GM12878 (cell line): Measurements from ENCODE around the gene MEGF6. TPM values are rescaled to one million over a fixed set of nuclear protein-coding genes. Genes with fewer than 3 reads are reported as not detected.

Experiments
- ATAC-seq: fragments of 200-7000 bp; cut with Tn5 transposase; 3 replicates; pipeline ENCODE4 v1.9.1; 2020; ENCODE audit warnings: mild to moderate bottlenecking, moderate library complexity
- BruUV-seq: library from RNA; stranded (reverse); fragments of 400-500 nt; replicated peaks from 2 replicates; lab custom pipeline; 2021; lab: Mats Ljungman, UMichigan
- CTCF ChIA-PET: fragments of 300-600 bp; sonication (Branson Sonifier 250); formaldehyde crosslinking; extraction: SDS; loops from one replicate; lab custom pipeline; 2021; ENCODE audit warnings: inconsistent platforms; lab: Yijun Ruan, JAX
- POLR2A ChIA-PET: fragments of 350-600 bp; formaldehyde crosslinking; extraction: SDS; loops from one replicate; lab custom pipeline; 2021; ENCODE audit warnings: inconsistent platforms; lab: Charles Lee
- RAD21 ChIA-PET: fragments of 300-600 bp; sonication (Branson Sonifier 250); formaldehyde crosslinking; loops from one replicate; lab custom pipeline; 2023; ENCODE audit warnings: antibody characterized with exemption; ENCODE audit not compliant: unreplicated experiment; lab: Charles Lee
- SMC1A ChIA-PET: fragments of 300-600 bp; sonication (Branson Sonifier 250); formaldehyde crosslinking; loops from one replicate; lab custom pipeline; 2023; ENCODE audit not compliant: unreplicated experiment, uncharacterized antibody; lab: Charles Lee
- DNase-seq: peaks from one replicate; pipeline ENCODE4 v3.0.0-alpha.2; 2011; ENCODE audit warnings: low read depth, low spot score
- FAIRE-seq: peaks from 3 replicates; lab custom pipeline; 2011; peaks lifted over from hg19 to GRCh38; lab: Jason Lieb, UNC
- H2AFZ ChIP-seq: 2 replicates; pipeline ENCODE4 v1.6.0; 2011; ENCODE audit warnings: low read depth, low read length, control low read depth; ENCODE audit not compliant: control insufficient read depth
- H3K27ac ChIP-seq: 2 replicates; pipeline ENCODE4 v1.5.1; 2011; ENCODE audit warnings: control low read depth; ENCODE audit not compliant: control insufficient read depth, insufficient read depth
- H3K27me3 ChIP-seq, 2 experiments: replicated peaks in 1 of 2; 2 replicates each; pipeline versions ENCODE4 v1.6.0 to v1.6.1; 2011; ENCODE audit warnings: low read length in 1 of 2; ENCODE audit not compliant: control insufficient read depth in 2 of 2, insufficient read depth in 2 of 2
- H3K36me3 ChIP-seq, 2 experiments: 2 replicates each; pipeline ENCODE4 v1.5.1; 2011; ENCODE audit warnings: low read length in 1 of 2; ENCODE audit not compliant: control insufficient read depth in 2 of 2, insufficient read depth in 2 of 2
- H3K4me1 ChIP-seq: 2 replicates; pipeline ENCODE4 v1.6.1; 2011; ENCODE audit warnings: mild to moderate bottlenecking, low read length, moderate library complexity, mixed read lengths; ENCODE audit not compliant: control insufficient read depth, insufficient read depth
- H3K4me2 ChIP-seq: 2 replicates; pipeline ENCODE4 v1.6.0; 2011; ENCODE audit warnings: control low read depth; ENCODE audit not compliant: control insufficient read depth, insufficient read depth
- H3K4me3 ChIP-seq: fragments of 200-600 bp; sonication (generic); 2 replicates; pipeline ENCODE4 v1.5.1; 2016
- H3K79me2 ChIP-seq: 2 replicates; pipeline ENCODE4 v1.6.0; 2011; ENCODE audit warnings: low read length; ENCODE audit not compliant: control insufficient read depth, insufficient read depth
- H3K9ac ChIP-seq: 2 replicates; pipeline ENCODE4 v1.8.0; 2011; ENCODE audit warnings: low read length, control low read depth, mixed read lengths; ENCODE audit not compliant: control insufficient read depth, insufficient read depth
- H3K9me3 ChIP-seq: replicated peaks from 3 replicates; pipeline ENCODE4 v1.5.1; 2011; ENCODE audit warnings: mild to moderate bottlenecking, low read length; ENCODE audit not compliant: control insufficient read depth, insufficient read depth
- H4K20me1 ChIP-seq: 2 replicates; pipeline ENCODE4 v1.6.0; 2011; ENCODE audit not compliant: control insufficient read depth, insufficient read depth
- BCLAF1 ChIP-seq: fragments of 450-650 bp; IDR thresholded peaks from 2 replicates; pipeline ENCODE4 v1.6.1; 2017; ENCODE audit warnings: antibody characterized with exemption, mild to moderate bottlenecking, moderate library complexity
- USF2 ChIP-seq: IDR thresholded peaks from 2 replicates; pipeline ENCODE4 v1.6.1; 2011; ENCODE audit warnings: low read depth, low read length, improper control_type of control experiment, borderline replicate concordance
- WGBS: methylation state at CpG from one replicate; pipeline ENCODE4 v1.1.6; 2016; ENCODE audit warnings: low lambda C conversion rate; ENCODE audit not compliant: insufficient replicate concordance, insufficient coverage; ENCODE audit errors: missing lambda C conversion rate; 5-methylcytosine and 5-hydroxymethylcytosine counted together
- in situ Hi-C: fragments of 300-500 bp; cut with MboI; formaldehyde crosslinking; loops from 9 replicates; pipeline ENCODE4 v1.14.3; 2018; ENCODE audit warnings: mixed read lengths
- intact Hi-C: fragments of 100-400 bp; cut with micrococcal nuclease; formaldehyde crosslinking; loops from one replicate; pipeline ENCODE4 v1.14.2; 2022; ENCODE audit not compliant: unreplicated experiment
- polyA plus RNA-seq, 11 experiments: library from polyadenylated mRNA; depleted of rRNA in 4 of 11; unstranded in 6 of 11; stranded (reverse) in 5 of 11; fragments of >200 nt; fragmentation: Nextera tagmentation in 4 of 11; fragmentation: Illumina TruSeq in 1 of 11; extraction: Ambion mirVana in 4 of 11; extraction: Trizol in 1 of 11; gene quantifications; 1 replicate in 1 of 11; 2 replicates in 10 of 11; pipeline versions ENCODE4 v1.2.1 to v1.2.3, GENCODE V29; 2011 to 2016; ENCODE audit warnings: inconsistent platforms in 2 of 11, missing spikeins in 2 of 11, low read depth in 1 of 11
- total RNA-seq, 4 experiments: library from RNA; depleted of rRNA in 3 of 4; stranded (reverse); fragments of >200 nt in 3 of 4; fragmentation: Illumina TruSeq in 1 of 4; extraction: Trizol in 1 of 4; gene quantifications; 2 replicates each; pipeline versions ENCODE4 v1.2.1 to v1.2.3, GENCODE V29; 2013 to 2021
- TF ChIP-seq, protein P1 (sequence below): fragments of 450-650 bp; formaldehyde crosslinking; IDR thresholded peaks from 2 replicates; pipeline ENCODE4 v1.5.0; 2022; ENCODE audit warnings: mild to moderate bottlenecking, missing genetic modification characterization

Gene MEGF6
- total and polyA plus RNA-seq, 10 of the 15 experiments (the other 5 are each of a cell fraction or from before 2014, with no cell fraction given), result 0.03 to 0.41 TPM; not detected in 8

DNA sequence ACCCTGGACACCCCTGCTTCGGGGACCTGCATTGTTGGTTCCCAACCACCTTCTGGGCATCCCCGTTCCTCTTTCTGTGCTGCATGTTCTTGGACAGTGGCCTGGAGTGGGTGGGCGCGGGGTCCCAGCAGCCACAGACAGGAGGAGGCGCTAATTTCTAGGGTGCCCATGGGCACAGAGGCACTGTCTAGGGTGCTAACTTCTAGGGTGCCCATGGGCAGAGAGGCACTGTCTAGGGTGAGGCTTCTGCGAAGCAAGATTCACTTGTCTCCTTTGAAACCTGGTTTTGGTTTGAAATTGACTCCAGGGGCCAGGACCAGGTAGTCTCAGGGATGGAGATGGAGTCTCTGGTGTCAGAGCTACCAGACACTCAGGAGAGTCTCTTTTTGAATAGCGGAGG is 815 bp upstream of the MEGF6 start (continued):
- TF ChIP-seq USF2, result no peak

DNA sequence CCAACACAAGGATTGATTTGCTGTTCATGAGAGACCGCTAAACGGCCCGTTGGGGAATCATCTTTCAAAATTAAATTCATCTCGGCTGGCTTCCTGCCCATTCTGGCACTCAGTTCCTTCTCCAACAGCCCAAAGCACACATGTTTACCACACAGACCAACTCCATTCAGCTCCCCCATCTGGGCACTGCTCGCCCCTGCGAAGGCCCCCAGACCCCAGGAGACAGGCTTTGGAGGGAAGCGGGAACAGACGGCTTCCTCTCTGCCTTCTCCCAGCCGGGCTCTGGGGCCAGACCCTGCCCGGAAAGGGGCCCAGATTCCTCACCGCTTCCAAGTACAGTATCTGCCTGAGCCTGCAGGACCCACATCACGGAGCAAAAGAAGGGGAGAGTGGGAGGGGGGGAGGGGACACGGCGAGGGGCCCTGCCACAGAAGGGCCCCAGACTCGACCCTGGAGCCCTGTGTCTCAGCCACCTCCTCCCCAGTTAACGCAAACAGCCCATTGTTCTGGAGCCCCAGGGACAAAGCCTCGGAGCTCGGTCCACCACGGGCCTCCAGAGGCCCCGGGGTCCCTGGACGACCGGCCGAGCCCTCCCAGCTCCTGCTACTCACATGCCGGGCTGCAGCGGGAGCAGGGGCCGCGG is 660 bp downstream of the MEGF6 start:
- no peaks in the 10 kb centered on the region for H3K4me1 ChIP-seq
- DNase-seq (no peak), ATAC-seq (no peak), FAIRE-seq (no peak)
- H3K9me3 ChIP-seq, result no peaks in the 10 kb centered on the region
- BruUV-seq, result no TSS peak
- SMC1A ChIA-PET, result no interaction called here
- H2AFZ ChIP-seq, result no peak overlapping the region
- H3K79me2 ChIP-seq, result no peaks in the 10 kb centered on the region
- H4K20me1 ChIP-seq, result no peaks in the 10 kb centered on the region
- H3K4me3 ChIP-seq, result no peak overlapping the region
- POLR2A ChIA-PET, result no interaction called here
- no peak for TF ChIP-seq BCLAF1
- TF ChIP-seq, protein P1, sequence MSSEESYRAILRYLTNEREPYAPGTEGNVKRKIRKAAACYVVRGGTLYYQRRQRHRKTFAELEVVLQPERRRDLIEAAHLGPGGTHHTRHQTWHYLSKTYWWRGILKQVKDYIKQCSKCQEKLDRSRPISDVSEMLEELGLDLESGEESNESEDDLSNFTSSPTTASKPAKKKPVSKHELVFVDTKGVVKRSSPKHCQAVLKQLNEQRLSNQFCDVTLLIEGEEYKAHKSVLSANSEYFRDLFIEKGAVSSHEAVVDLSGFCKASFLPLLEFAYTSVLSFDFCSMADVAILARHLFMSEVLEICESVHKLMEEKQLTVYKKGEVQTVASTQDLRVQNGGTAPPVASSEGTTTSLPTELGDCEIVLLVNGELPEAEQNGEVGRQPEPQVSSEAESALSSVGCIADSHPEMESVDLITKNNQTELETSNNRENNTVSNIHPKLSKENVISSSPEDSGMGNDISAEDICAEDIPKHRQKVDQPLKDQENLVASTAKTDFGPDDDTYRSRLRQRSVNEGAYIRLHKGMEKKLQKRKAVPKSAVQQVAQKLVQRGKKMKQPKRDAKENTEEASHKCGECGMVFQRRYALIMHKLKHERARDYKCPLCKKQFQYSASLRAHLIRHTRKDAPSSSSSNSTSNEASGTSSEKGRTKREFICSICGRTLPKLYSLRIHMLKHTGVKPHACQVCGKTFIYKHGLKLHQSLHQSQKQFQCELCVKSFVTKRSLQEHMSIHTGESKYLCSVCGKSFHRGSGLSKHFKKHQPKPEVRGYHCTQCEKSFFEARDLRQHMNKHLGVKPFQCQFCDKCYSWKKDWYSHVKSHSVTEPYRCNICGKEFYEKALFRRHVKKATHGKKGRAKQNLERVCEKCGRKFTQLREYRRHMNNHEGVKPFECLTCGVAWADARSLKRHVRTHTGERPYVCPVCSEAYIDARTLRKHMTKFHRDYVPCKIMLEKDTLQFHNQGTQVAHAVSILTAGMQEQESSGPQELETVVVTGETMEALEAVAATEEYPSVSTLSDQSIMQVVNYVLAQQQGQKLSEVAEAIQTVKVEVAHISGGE (CRISPR knock-in tag), result no peak
- WGBS, result under 1% methylated on average over 21 of the region's 27 CpGs
- no peak overlapping the region for H3K4me2 ChIP-seq
- RAD21 ChIA-PET, result no interaction called here
- H3K9ac ChIP-seq, result no peak overlapping the region
- H3K27ac ChIP-seq, result no peak overlapping the region
- CTCF ChIA-PET, result no interaction called here
- intact Hi-C loops, result no loop called here
- in situ Hi-C loops, result no loop called here
- no peaks in the 10 kb centered on the region for H3K36me3 ChIP-seq
- H3K27me3 ChIP-seq, result peaks cover 2 to 8% of the 10 kb centered on the region in 2 experiments; a peak in 3 of 4 replicates
